Gastroesophageal sphincter (tissue), 4 donors: ENCODE data around the gene GNA14. TPM values are rescaled to one million over a fixed set of nuclear protein-coding genes. Genes with fewer than 3 reads are reported as not detected.

Experiments used
- ATAC-seq: fragments of 150-250 bp; one replicate; pipeline ENCODE4 v1.9.1; 2016; ENCODE audit warnings: mild to moderate bottlenecking, moderate library complexity
- H3K27ac ChIP-seq, 4 donors: fragments of 200-600 bp; sonication (generic) in 3 of 4; 1 replicate in 3 of 4; 2 replicates in 1 of 4; pipeline ENCODE4 v1.5.1; 2016 to 2019
- H3K27me3 ChIP-seq: fragments of 200-600 bp; sonication (generic); one replicate; pipeline ENCODE4 v1.5.1; 2019
- H3K36me3 ChIP-seq, 2 donors: fragments of 200-600 bp; sonication (generic); one replicate each; pipeline ENCODE4 v1.5.1; 2019; ENCODE audit warnings: control low read depth in 1 of 2
- H3K4me1 ChIP-seq, 3 donors: fragments of 200-600 bp; sonication (generic); 1 replicate in 2 of 3; 2 replicates in 1 of 3; pipeline ENCODE4 v1.5.1; 2016 to 2019; ENCODE audit warnings: control low read depth in 2 of 3
- H3K4me3 ChIP-seq, 2 donors: fragments of 200-600 bp; sonication (generic); one replicate each; pipeline ENCODE4 v1.5.1; 2019; ENCODE audit warnings: mild to moderate bottlenecking in 1 of 2, moderate library complexity in 1 of 2
- H3K9me3 ChIP-seq, 3 donors: fragments of 200-600 bp; sonication (generic); one replicate each; pipeline ENCODE4 v1.5.1; 2017 to 2019; ENCODE audit warnings: control low read depth in 2 of 3
- CTCF ChIP-seq, 4 experiments: fragments of 200-600 bp in 2 of 4; fragments of 450-650 bp in 2 of 4; sonication (generic) in 1 of 4; IDR thresholded peaks; one replicate each; pipeline ENCODE4 v1.5.1; 2017 to 2019; ENCODE audit warnings: antibody characterized with exemption in 4 of 4, mild to moderate bottlenecking in 2 of 4, moderate library complexity in 2 of 4
- EP300 ChIP-seq: sonication (generic); formaldehyde crosslinking; IDR thresholded peaks from one replicate; pipeline ENCODE4 v1.6.1; 2017; ENCODE audit warnings: antibody characterized with exemption, mild to moderate bottlenecking
- POLR2A ChIP-seq, 2 donors: fragments of 450-650 bp; IDR thresholded peaks; one replicate each; pipeline ENCODE4 v1.6.1; 2017; ENCODE audit warnings: antibody characterized with exemption in 2 of 2, mild to moderate bottlenecking in 2 of 2, moderate library complexity in 1 of 2
- POLR2AphosphoS5 ChIP-seq: sonication (generic); formaldehyde crosslinking; IDR thresholded peaks from one replicate; pipeline ENCODE4 v1.6.1; 2017; ENCODE audit warnings: antibody characterized with exemption
- WGBS, 2 donors: methylation state at CpG; one replicate each; pipeline ENCODE4 v1.1.5; 2018; ENCODE audit warnings: low coverage in 1 of 2; 5-methylcytosine and 5-hydroxymethylcytosine counted together
- total RNA-seq, 4 donors: library from RNA; depleted of rRNA; stranded (reverse); fragments of >200 nt; gene quantifications; one replicate each; pipeline ENCODE4 v1.1.0, GENCODE V29; 2016

Gene GNA14
- total RNA-seq, 4 donors from 2014 or later = 3.9 to 6.4 (median 5.1) TPM

- H3K27ac ChIP-seq = no peak overlapping the region
- no peak overlapping the region for H3K4me3 ChIP-seq
- 41 to 88% methylated on average over 1 of the region's 1 CpG for WGBS, 2 donors
- H3K27me3 ChIP-seq = no peaks in the 10 kb centered on the region
- no peak for TF ChIP-seq POLR2A (IDR thresholded peaks at IDR 0.05)
- no peak for TF ChIP-seq EP300
- peaks cover 0 to 3% (median 0%) of the 10 kb centered on the region in 3 donors for H3K4me1 ChIP-seq
- no peaks in the 10 kb centered on the region for H3K9me3 ChIP-seq
- H3K36me3 ChIP-seq = no peaks in the 10 kb centered on the region
- ATAC-seq = no peak
These were observed 91.7 kb downstream of the GNA14 start for GRCh38 chr9:77556396-77556795.

- H3K27ac ChIP-seq = no peak overlapping the region
- H3K4me3 ChIP-seq = no peak overlapping the region
- no peaks in the 10 kb centered on the region for H3K9me3 ChIP-seq
- H3K27me3 ChIP-seq = no peaks in the 10 kb centered on the region
- H3K36me3 ChIP-seq = no peaks in the 10 kb centered on the region
- no peak for ATAC-seq
- WGBS, 2 donors = 18 to 25% methylated on average over 2 of the region's 2 CpGs
- TF ChIP-seq POLR2A (IDR thresholded peaks at IDR 0.05) (no peak), EP300 (no peak), CTCF (IDR thresholded peaks at IDR 0.05) (no peak)
- H3K4me1 ChIP-seq = peaks cover 0 to 3% (median 0%) of the 10 kb centered on the region in 3 donors
These were observed 93.5 kb downstream of the GNA14 start for GRCh38 chr9:77554586-77555105.

- H3K27ac ChIP-seq = no peak overlapping the region
- no peaks in the 10 kb centered on the region for H3K36me3 ChIP-seq
- TF ChIP-seq POLR2AphosphoS5 = no peak
- H3K9me3 ChIP-seq = peaks cover 0 to 7% (median 0%) of the 10 kb centered on the region in 3 donors
- no peaks in the 10 kb centered on the region for H3K4me1 ChIP-seq
- 75 to 85% methylated on average over 5 of the region's 5 CpGs for WGBS, 2 donors
- ATAC-seq = no peak
- no peaks in the 10 kb centered on the region for H3K27me3 ChIP-seq
- H3K4me3 ChIP-seq = no peak overlapping the region
These were observed 100.9 kb downstream of the GNA14 start for GRCh38 chr9:77547106-77547730.

GRCh38 chr9:77546376-77546950 lies 101.7 kb downstream of the GNA14 start:
- no peaks in the 10 kb centered on the region for H3K4me1 ChIP-seq
- 93 to 100% methylated on average over 3 to 5 of the region's 5 CpGs for WGBS, 2 donors
- H3K9me3 ChIP-seq = peaks cover 0 to 13% (median under 1%) of the 10 kb centered on the region in 3 donors
- no peaks in the 10 kb centered on the region for H3K27me3 ChIP-seq
- no peak for TF ChIP-seq EP300
- TF ChIP-seq POLR2A (IDR thresholded peaks at IDR 0.05) = no peak
- no peak for TF ChIP-seq POLR2AphosphoS5
- TF ChIP-seq CTCF (IDR thresholded peaks at IDR 0.05) = no peak
- H3K36me3 ChIP-seq = no peaks in the 10 kb centered on the region
- H3K4me3 ChIP-seq = no peak overlapping the region
- ATAC-seq = no peak
- no peak overlapping the region for H3K27ac ChIP-seq

- WGBS, 2 donors = 50 to 64% methylated on average over 3 of the region's 3 CpGs
- H3K9me3 ChIP-seq = peaks cover 0 to 26% (median 2%) of the 10 kb centered on the region in 3 donors
- H3K4me1 ChIP-seq = no peaks in the 10 kb centered on the region
- ATAC-seq = no peak
- H3K36me3 ChIP-seq = no peaks in the 10 kb centered on the region
- H3K27ac ChIP-seq = no peak overlapping the region
- TF ChIP-seq EP300 (no peak), POLR2AphosphoS5 (no peak), CTCF (IDR thresholded peaks at IDR 0.05) (no peak), POLR2A (IDR thresholded peaks at IDR 0.05) (no peak)
- no peaks in the 10 kb centered on the region for H3K27me3 ChIP-seq
- no peak overlapping the region for H3K4me3 ChIP-seq
These were observed 103.6 kb downstream of the GNA14 start for GRCh38 chr9:77544546-77544945.
